ENCODE data around the gene VWA7.
"Not testable (repeated sequence)": the region's sequence is repeated elsewhere in the genome, so short reads cannot be mapped to it uniquely, and the experiment has no call there.

Gene VWA7

DNA sequence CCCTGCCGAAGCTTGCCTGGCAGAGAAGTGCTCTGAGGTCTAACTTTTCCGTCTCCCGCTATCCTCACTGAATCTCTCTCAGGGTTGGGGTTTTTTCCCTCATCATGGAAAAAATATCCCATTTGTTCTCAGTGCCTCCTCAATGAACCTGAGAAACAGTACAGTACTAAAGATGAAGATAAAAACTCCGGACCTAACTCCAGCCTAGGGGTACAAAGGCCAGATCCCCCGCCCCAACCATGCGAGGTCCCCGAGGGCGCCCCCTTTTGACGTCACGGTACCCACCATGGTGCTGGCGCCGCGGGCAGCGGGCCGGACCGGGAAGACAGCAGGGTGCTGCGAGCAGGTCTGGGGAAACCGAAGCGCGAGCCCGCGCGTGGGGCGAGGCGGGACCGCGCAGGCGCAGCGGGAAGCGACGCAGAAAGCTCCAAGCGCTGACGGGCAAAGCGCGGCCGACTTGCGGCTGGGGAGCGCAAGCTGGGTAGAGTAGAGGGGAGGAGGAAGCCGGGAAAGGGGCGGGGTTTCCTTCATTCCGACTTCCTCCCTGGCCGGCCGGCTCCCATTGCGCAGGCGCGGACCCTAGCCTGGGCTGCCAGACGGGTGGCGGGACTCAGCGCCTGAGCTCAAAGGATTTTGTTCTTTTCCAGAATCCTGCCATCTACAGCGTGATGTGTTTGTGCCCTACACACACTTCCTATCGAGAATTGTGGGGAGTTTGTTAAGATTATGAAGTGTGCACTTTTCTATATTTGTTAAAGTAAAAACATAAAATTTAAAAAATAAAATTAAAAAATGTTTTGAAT is 29.5 kb upstream of the VWA7 start, which contains the start of gene LSM2:
Gene LSM2, minus strand, starts transcription at position 497 of the 803 bp plus-strand sequence. Its CDS starts 209 bp downstream, at position 288.
- peak within 1 kb of the TSS; percentile 82 for H3K4me3 ChIP-seq (ENCODE audit: insufficient read length, low read depth)
- H3K4me1 ChIP-seq (ENCODE audit: insufficient read depth, insufficient read length): no peaks in the 10 kb centered on the region
- peaks cover 22% of the 10 kb centered on the region for H3K36me3 ChIP-seq (ENCODE audit: insufficient read depth, insufficient read length, low read length)
- H3K27me3 ChIP-seq (ENCODE audit: insufficient read depth, insufficient read length): no peaks in the 10 kb centered on the region
- peak; percentile 87 for DNase-seq (ENCODE audit: low read depth, low spot score)
- TF ChIP-seq ZNF274 (IDR thresholded peaks at IDR 0.05; ENCODE audit: low read depth, low read length) (no peak), SUZ12 (IDR thresholded peaks at IDR 0.05; ENCODE audit: extremely low read depth, insufficient read depth, insufficient read length) (no peak), YY1 (IDR thresholded peaks at IDR 0.05; ENCODE audit: insufficient read depth, insufficient read length) (no peak)
- H3K9ac ChIP-seq (ENCODE audit: insufficient read length, low read depth): peak within 1 kb of the TSS; percentile 97
- no peaks in the 10 kb centered on the region for H3K9me3 ChIP-seq (ENCODE audit: insufficient read depth, low read length)

DNA sequence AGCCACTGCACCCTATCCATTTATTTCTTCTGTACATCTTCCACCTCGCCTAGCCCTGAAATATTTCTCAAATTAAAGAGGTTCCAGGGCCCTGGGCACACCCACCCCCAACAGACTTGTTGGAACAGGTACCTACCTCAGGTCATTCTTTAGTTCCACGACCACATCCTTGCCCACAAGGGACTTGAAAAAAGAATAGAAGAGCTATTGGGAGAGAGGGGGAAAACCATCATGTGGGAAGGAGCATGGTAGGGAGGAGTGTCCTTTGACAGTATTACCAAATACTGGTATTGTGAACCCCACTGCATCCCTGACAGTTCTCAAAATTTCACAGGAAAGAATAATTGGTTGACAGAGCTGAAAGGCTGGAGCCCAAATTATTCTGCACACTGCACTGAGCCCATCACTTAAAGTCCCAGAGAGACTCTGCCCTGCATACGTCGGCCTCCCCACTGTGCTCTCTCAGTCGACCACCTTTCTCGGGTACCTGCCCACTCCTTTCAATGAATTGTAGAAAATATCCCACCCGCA is 28.9 kb upstream of the VWA7 start:
- DNase-seq (ENCODE audit: low read depth, low spot score): no peak

DNA sequence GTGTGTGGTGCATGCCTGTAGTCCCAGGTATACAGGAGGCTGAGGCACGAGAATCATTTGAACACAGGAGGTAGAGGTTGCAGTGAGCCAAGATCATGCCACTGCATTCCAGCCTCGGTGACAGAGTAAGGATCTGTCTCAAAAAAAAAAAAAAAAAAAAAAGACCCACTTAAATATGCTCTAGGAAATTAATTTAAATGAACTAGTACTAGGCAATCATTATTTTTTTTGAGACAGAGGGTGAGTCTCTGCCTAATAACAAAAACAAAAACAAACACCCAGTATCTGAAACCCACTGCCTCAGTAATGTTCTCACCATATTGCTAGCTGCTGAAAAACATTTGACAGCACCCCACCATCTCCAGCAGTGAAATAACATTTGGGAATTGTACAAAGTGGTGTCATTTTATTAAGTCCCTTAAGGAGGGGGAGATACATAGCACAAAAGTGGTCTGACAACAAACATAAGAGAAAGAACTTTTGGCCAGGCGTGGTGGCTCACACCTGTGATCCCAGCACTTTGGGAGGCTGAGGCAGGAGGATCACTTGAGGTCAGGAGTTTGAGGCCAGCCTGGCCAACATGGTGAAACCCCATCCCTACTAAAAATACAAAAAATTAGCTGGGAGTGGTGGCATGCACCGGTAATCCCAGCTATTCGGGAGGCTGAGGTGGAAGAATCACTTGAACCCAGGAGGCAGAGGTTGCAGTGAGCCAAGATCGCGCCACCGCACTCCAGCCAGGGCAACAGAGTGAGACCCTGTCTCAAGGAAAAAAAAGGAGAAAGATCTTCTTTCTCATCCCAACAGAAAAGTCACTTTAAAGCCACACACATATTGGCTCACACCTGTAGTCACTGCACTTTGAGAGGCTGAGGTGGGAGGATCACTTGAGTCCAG is 24.2 kb upstream of the VWA7 start:
- DNase-seq (ENCODE audit: low read depth, low spot score); H3K4me3 ChIP-seq (ENCODE audit: insufficient read length, low read depth); H3K9me3 ChIP-seq (ENCODE audit: insufficient read depth, low read length); H3K4me1 ChIP-seq (ENCODE audit: insufficient read depth, insufficient read length); H3K9ac ChIP-seq (ENCODE audit: insufficient read length, low read depth); H3K27me3 ChIP-seq (ENCODE audit: insufficient read depth, insufficient read length): not testable (repeated sequence)
- peaks cover 50% of the 10 kb centered on the region for H3K36me3 ChIP-seq (ENCODE audit: insufficient read depth, insufficient read length, low read length)

More for the DNA sequence above, 28.9 kb upstream of the VWA7 start:
- Histone ChIP-seq H3K4me3 (ENCODE audit: insufficient read length, low read depth) (peak overlapping the region; percentile 82), H3K9ac (ENCODE audit: insufficient read length, low read depth) (peak overlapping the region; percentile 97), H3K9me3 (ENCODE audit: insufficient read depth, low read length) (no peaks in the 10 kb centered on the region), H3K27me3 (ENCODE audit: insufficient read depth, insufficient read length) (no peaks in the 10 kb centered on the region), H3K4me1 (ENCODE audit: insufficient read depth, insufficient read length) (no peaks in the 10 kb centered on the region), H3K36me3 (ENCODE audit: insufficient read depth, insufficient read length, low read length) (peaks cover 29% of the 10 kb centered on the region)
- TF ChIP-seq ZNF274 (IDR thresholded peaks at IDR 0.05; ENCODE audit: low read depth, low read length) (no peak), SUZ12 (IDR thresholded peaks at IDR 0.05; ENCODE audit: extremely low read depth, insufficient read depth, insufficient read length) (no peak), YY1 (IDR thresholded peaks at IDR 0.05; ENCODE audit: insufficient read depth, insufficient read length) (no peak)

DNA sequence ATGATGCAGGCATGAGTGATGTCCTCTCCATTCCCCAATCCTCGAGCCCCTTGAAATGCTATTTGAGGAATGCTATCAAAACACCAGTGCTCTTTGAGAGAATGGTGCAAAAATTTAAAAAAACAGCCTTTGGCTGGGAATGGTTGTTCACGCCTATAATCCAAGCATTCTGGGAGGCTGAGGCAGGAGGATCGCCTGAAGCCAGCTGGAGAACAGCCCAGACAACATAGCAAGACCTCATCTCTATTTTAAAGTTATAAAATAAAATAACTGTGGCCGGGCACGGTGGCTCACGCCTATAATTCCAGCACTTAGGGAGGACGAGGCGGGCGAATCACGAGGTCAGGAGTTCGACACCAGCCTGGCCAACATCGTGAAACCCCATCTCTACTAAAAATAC is 22.7 kb upstream of the VWA7 start:
- Histone ChIP-seq H3K4me3 (ENCODE audit: insufficient read length, low read depth) (no peak overlapping the region), H3K9me3 (ENCODE audit: insufficient read depth, low read length) (no peaks in the 10 kb centered on the region), H3K27me3 (ENCODE audit: insufficient read depth, insufficient read length) (no peaks in the 10 kb centered on the region), H3K36me3 (ENCODE audit: insufficient read depth, insufficient read length, low read length) (peaks cover 44% of the 10 kb centered on the region), H3K4me1 (ENCODE audit: insufficient read depth, insufficient read length) (no peaks in the 10 kb centered on the region), H3K9ac (ENCODE audit: insufficient read length, low read depth) (no peak overlapping the region)
- no peak for DNase-seq (ENCODE audit: low read depth, low spot score)
- TF ChIP-seq SUZ12 (IDR thresholded peaks at IDR 0.05; ENCODE audit: extremely low read depth, insufficient read depth, insufficient read length): no peak
- no peak for TF ChIP-seq ZNF274 (IDR thresholded peaks at IDR 0.05; ENCODE audit: low read depth, low read length)
- no peak for TF ChIP-seq YY1 (IDR thresholded peaks at IDR 0.05; ENCODE audit: insufficient read depth, insufficient read length)

DNA sequence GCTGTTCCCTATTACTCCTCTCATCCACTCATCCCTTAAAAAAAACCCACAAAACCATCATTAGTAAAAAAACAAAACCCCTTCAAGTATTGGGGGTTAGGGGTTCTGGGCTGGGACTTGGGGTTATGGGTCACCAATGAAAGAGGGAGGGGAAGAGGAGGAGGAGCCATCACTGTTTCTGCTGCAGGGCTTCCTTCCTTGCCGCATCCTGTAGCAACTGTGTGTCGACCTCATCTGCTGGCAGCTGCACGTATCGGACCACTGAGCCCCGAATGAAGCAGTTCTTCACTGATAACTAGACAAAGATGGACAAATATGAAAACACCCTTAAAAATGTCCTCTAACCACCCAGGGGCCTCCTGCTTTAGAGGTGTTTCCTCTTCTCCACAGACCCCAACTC is 20.5 kb upstream of the VWA7 start:
- H3K9ac ChIP-seq (ENCODE audit: insufficient read length, low read depth): no peak overlapping the region
- TF ChIP-seq YY1 (IDR thresholded peaks at IDR 0.05; ENCODE audit: insufficient read depth, insufficient read length): no peak
- no peak for TF ChIP-seq ZNF274 (IDR thresholded peaks at IDR 0.05; ENCODE audit: low read depth, low read length)
- no peak for TF ChIP-seq SUZ12 (IDR thresholded peaks at IDR 0.05; ENCODE audit: extremely low read depth, insufficient read depth, insufficient read length)
- DNase-seq (ENCODE audit: low read depth, low spot score): no peak
- H3K36me3 ChIP-seq (ENCODE audit: insufficient read depth, insufficient read length, low read length): peaks cover 39% of the 10 kb centered on the region
- H3K4me3 ChIP-seq (ENCODE audit: insufficient read length, low read depth): no peak overlapping the region
- H3K9me3 ChIP-seq (ENCODE audit: insufficient read depth, low read length): no peaks in the 10 kb centered on the region
- no peaks in the 10 kb centered on the region for H3K27me3 ChIP-seq (ENCODE audit: insufficient read depth, insufficient read length)
- H3K4me1 ChIP-seq (ENCODE audit: insufficient read depth, insufficient read length): peaks cover 2% of the 10 kb centered on the region

DNA sequence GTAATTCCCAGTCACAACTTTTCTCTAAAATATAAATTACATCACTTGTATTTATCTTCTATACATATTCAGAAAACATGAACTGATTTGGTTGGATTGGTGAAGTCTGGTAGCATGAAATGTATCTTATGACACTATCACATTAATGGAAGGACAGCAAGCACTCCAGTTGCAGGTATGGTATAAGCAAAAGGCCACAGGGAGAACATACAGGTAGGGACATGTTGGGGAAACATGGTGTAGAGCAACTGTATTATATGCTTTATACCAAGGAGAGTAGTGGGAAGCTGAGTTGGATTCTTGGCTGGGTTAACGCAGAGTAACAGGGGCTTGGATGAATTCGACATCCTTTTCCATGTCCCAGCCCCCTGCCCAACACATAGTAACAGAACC is 19.9 kb upstream of the VWA7 start:
- no peaks in the 10 kb centered on the region for H3K27me3 ChIP-seq (ENCODE audit: insufficient read depth, insufficient read length)
- no peaks in the 10 kb centered on the region for H3K9me3 ChIP-seq (ENCODE audit: insufficient read depth, low read length)
- DNase-seq (ENCODE audit: low read depth, low spot score): no peak
- no peak overlapping the region for H3K4me3 ChIP-seq (ENCODE audit: insufficient read length, low read depth)
- TF ChIP-seq ZNF274 (IDR thresholded peaks at IDR 0.05; ENCODE audit: low read depth, low read length): no peak
- no peak for TF ChIP-seq SUZ12 (IDR thresholded peaks at IDR 0.05; ENCODE audit: extremely low read depth, insufficient read depth, insufficient read length)
- no peak for TF ChIP-seq YY1 (IDR thresholded peaks at IDR 0.05; ENCODE audit: insufficient read depth, insufficient read length)
- H3K9ac ChIP-seq (ENCODE audit: insufficient read length, low read depth): no peak overlapping the region
- peaks cover 2% of the 10 kb centered on the region for H3K4me1 ChIP-seq (ENCODE audit: insufficient read depth, insufficient read length)
- peaks cover 42% of the 10 kb centered on the region for H3K36me3 ChIP-seq (ENCODE audit: insufficient read depth, insufficient read length, low read length)
